Hematopoietic multipotent progenitor cell treated with erythropoietin and hydrocortisone succinate and interleukin-3 and kit ligand, for 8 days (in vitro differentiated cells): ENCODE data around the gene FOXC1.

Experiments used
- DNase-seq: peaks from one replicate; pipeline ENCODE4 v3.0.0-alpha.2; 2015

Gene FOXC1

GRCh38 chr6:1600063-1600763 lies 9.5 kb upstream of the FOXC1 start:
- no peak for DNase-seq

GRCh38 chr6:1600764-1601157 lies 9.0 kb upstream of the FOXC1 start:
- DNase-seq, result no peak

GRCh38 chr6:1601158-1602048 lies 8.3 kb upstream of the FOXC1 start:
- DNase-seq, result no peak

GRCh38 chr6:1602049-1602713 lies 7.5 kb upstream of the FOXC1 start:
- DNase-seq, result no peak

- DNase-seq, result no peak
Measured at GRCh38 chr6:1603708-1604107, 6.0 kb upstream of the FOXC1 start.

- DNase-seq, result peak; percentile 50
Measured at GRCh38 chr6:1604158-1605003, 5.3 kb upstream of the FOXC1 start.

GRCh38 chr6:1605004-1605892 lies 4.5 kb upstream of the FOXC1 start:
- DNase-seq, result no peak

GRCh38 chr6:1605893-1606779 lies 3.6 kb upstream of the FOXC1 start:
- DNase-seq, result no peak

GRCh38 chr6:1606780-1607515 lies 2.8 kb upstream of the FOXC1 start:
- no peak for DNase-seq

- no peak for DNase-seq
Measured at GRCh38 chr6:1607516-1608221, 2.0 kb upstream of the FOXC1 start.

GRCh38 chr6:1608222-1609040 lies 1.3 kb upstream of the FOXC1 start:
- no peak for DNase-seq

- DNase-seq, result no peak
Measured at GRCh38 chr6:1609041-1609647, 571 bp upstream of the FOXC1 start.

- no peak for DNase-seq
Measured at GRCh38 chr6:1610497-1611321, 994 bp downstream of the FOXC1 start.

GRCh38 chr6:1611322-1611571 lies 1.5 kb downstream of the FOXC1 start:
- DNase-seq, result no peak

GRCh38 chr6:1611572-1612298 lies 2.0 kb downstream of the FOXC1 start:
- DNase-seq, result peak; percentile 20

- DNase-seq, result no peak
Measured at GRCh38 chr6:1612299-1612973, 2.7 kb downstream of the FOXC1 start.
